H1 (cell line): ENCODE measurements around the gene CNTN5.

ENCODE experiments used
- CTCF ChIP-seq, 3 experiments: IDR thresholded peaks; 1 replicate in 2 of 3; 2 replicates in 1 of 3; pipeline versions ENCODE4 v1.5.1 to v1.6.1; 2011; ENCODE audit warnings: low read length in 3 of 3, mild to moderate bottlenecking in 3 of 3, inconsistent platforms in 2 of 3, low read depth in 1 of 3, moderate library complexity in 1 of 3; ENCODE audit not compliant: insufficient read depth in 1 of 3; ENCODE audit errors: control extremely low read depth in 1 of 3
- EP300 ChIP-seq, 2 experiments: IDR thresholded peaks; 1 replicate in 1 of 2; 2 replicates in 1 of 2; pipeline ENCODE4 v1.6.1; 2011 to 2012; ENCODE audit warnings: low read depth in 2 of 2, low read length in 2 of 2, mild to moderate bottlenecking in 2 of 2, borderline replicate concordance in 1 of 2, inconsistent platforms in 1 of 2, moderate library complexity in 1 of 2
- EZH2 ChIP-seq: fragments of 200-600 bp; sonication (generic); IDR thresholded peaks from 2 replicates; pipeline ENCODE4 v1.7.1; 2012; ENCODE audit warnings: low read depth, mild to moderate bottlenecking, moderate library complexity, low read length, inconsistent platforms; ENCODE audit not compliant: severe bottlenecking
- FOSL1 ChIP-seq: IDR thresholded peaks from 2 replicates; pipeline ENCODE4 v1.6.1; 2011; ENCODE audit warnings: mild to moderate bottlenecking, low read depth, low read length, moderate library complexity; ENCODE audit not compliant: insufficient read depth
- GABPA ChIP-seq: IDR thresholded peaks from 2 replicates; pipeline ENCODE4 v1.6.1; 2011; ENCODE audit warnings: mild to moderate bottlenecking, low read length, moderate library complexity, borderline replicate concordance; ENCODE audit not compliant: insufficient read depth
- MAFK ChIP-seq: IDR thresholded peaks from 2 replicates; pipeline ENCODE4 v1.6.1; 2012; ENCODE audit warnings: low read depth, mild to moderate bottlenecking, improper control_type of control experiment, low read length
- NANOG ChIP-seq: IDR thresholded peaks from 2 replicates; pipeline ENCODE4 v1.6.1; 2011; ENCODE audit warnings: low read length, low read depth, mild to moderate bottlenecking, inconsistent platforms; ENCODE audit not compliant: insufficient read depth, poor library complexity, severe bottlenecking
- POLR2A ChIP-seq, 2 experiments: IDR thresholded peaks; 1 replicate in 1 of 2; 2 replicates in 1 of 2; pipeline ENCODE4 v1.6.1; 2011; ENCODE audit warnings: low read depth in 2 of 2, low read length in 2 of 2, mild to moderate bottlenecking in 2 of 2; ENCODE audit errors: control extremely low read depth in 1 of 2
- SIN3A ChIP-seq, 2 experiments: IDR thresholded peaks in 1 of 2; conservative IDR thresholded peaks in 1 of 2; 2 replicates each; pipeline ENCODE4 v1.6.1; 2011 to 2012; ENCODE audit warnings: low read length in 2 of 2, improper control_type of control experiment in 1 of 2, low read depth in 1 of 2, mild to moderate bottlenecking in 1 of 2
- SIX5 ChIP-seq: IDR thresholded peaks from 2 replicates; pipeline ENCODE4 v1.6.1; 2011; ENCODE audit warnings: mild to moderate bottlenecking, low read depth, low read length

- no peak for TF ChIP-seq MAFK
- TF ChIP-seq NANOG, result no peak
- no peak for TF ChIP-seq EZH2
- no peak for TF ChIP-seq CTCF (IDR thresholded peaks at IDR 0.05; ENCODE audit: control extremely low read depth in 1 of 3, insufficient read depth in 1 of 3, low read depth in 1 of 3, low read length in 3 of 3)
- TF ChIP-seq POLR2A (IDR thresholded peaks at IDR 0.05; ENCODE audit: control extremely low read depth in 1 of 2, low read depth in 2 of 2, low read length in 2 of 2), result no peak
- no peak for TF ChIP-seq SIN3A (conservative IDR thresholded peaks at IDR 0.05 in 1 of 2, IDR thresholded peaks at IDR 0.05 in 1 of 2; ENCODE audit: low read depth in 1 of 2, low read length in 2 of 2)
- no peak for TF ChIP-seq GABPA
- TF ChIP-seq FOSL1, result no peak
- no peak for TF ChIP-seq SIX5
- no peak for TF ChIP-seq EP300 (IDR thresholded peaks at IDR 0.05; ENCODE audit: borderline replicate concordance in 1 of 2, low read depth in 2 of 2, low read length in 2 of 2)
Observed at GRCh38 chr11:100235085-100235484, 1214.3 kb downstream of the CNTN5 start.
